ENCODE results near the gene MYOF. TPM values are rescaled to one million over a fixed set of nuclear protein-coding genes. Genes with fewer than 3 reads are reported as not detected.

Gene MYOF
- total and polyA plus RNA-seq, 7 donors: 0.70 to 9.4 (median 4.2) TPM

DNA sequence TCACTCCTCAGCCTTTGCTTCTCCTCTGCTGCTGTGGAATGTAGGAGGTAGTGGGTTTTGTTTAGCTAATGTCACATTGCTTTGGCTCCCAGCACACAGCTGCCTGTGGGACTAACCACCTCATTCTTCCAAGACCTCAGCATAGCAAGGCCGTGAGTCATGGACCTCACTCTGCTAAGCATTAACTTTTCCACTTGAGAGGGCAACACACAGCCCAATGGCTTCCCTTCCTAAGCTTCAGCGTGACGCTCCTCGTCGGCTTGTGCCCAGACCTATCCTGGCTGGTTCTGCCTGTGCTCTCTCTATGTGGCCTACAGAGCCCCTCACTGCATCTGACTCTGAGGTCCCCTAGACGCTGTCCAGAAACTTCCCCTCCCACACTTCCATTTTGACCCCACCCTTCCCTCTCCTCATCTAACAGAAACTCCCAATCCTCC lies 23.3 kb downstream of the MYOF start:
- TF ChIP-seq, protein P1, sequence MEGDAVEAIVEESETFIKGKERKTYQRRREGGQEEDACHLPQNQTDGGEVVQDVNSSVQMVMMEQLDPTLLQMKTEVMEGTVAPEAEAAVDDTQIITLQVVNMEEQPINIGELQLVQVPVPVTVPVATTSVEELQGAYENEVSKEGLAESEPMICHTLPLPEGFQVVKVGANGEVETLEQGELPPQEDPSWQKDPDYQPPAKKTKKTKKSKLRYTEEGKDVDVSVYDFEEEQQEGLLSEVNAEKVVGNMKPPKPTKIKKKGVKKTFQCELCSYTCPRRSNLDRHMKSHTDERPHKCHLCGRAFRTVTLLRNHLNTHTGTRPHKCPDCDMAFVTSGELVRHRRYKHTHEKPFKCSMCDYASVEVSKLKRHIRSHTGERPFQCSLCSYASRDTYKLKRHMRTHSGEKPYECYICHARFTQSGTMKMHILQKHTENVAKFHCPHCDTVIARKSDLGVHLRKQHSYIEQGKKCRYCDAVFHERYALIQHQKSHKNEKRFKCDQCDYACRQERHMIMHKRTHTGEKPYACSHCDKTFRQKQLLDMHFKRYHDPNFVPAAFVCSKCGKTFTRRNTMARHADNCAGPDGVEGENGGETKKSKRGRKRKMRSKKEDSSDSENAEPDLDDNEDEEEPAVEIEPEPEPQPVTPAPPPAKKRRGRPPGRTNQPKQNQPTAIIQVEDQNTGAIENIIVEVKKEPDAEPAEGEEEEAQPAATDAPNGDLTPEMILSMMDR (IDR thresholded peaks at IDR 0.05): no peak
- Histone ChIP-seq H3K27ac (peak overlapping the region; percentile 50), H3K36me3 (ENCODE audit: insufficient read depth in 1 of 2, low read depth in 1 of 2) (no peaks in the 10 kb centered on the region), H3K27me3 (ENCODE audit: insufficient read depth in 3 of 3, low read length in 2 of 3) (no peaks in the 10 kb centered on the region), H3K4me3 (no peak overlapping the region), H3K4me1 (peaks cover 10% of the 10 kb centered on the region), H3K9me3 (no peaks in the 10 kb centered on the region)
- intact Hi-C loops (cut with DNase I): no loop called here
- ATAC-seq: peak; percentile 78 to 92 (median 90)
- WGBS, 3 donors: 22 to 24% (median 23%) methylated on average over 6 of the region's 6 CpGs
- DNase-seq: peak; percentile 71 to 74

DNA sequence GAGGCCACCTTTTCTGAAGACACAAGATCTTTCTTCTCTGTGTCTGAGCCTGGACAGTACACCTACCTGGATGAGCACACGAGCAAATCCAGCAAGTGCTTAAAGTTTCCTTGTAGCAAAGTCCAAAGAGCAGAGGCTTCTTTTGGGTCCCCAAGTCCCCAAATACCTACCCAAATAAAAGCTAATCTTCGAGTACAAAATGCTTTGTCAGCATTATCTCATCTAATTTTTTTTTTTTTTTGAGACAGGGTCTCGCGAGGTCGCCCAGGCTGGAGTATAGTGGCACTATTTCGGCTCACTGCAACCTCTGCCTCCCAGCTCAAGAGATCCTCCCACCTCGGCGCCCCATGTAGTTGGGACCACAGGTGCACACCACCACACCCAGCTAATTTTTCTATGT lies 24.6 kb downstream of the MYOF start:
- TF ChIP-seq, protein P1 (IDR thresholded peaks at IDR 0.05): no peak
- intact Hi-C loops (cut with DNase I): no loop called here
- DNase-seq: no peak
- Histone ChIP-seq H3K9me3 (no peaks in the 10 kb centered on the region), H3K4me3 (no peak overlapping the region), H3K27me3 (ENCODE audit: insufficient read depth in 3 of 3, low read length in 2 of 3) (no peaks in the 10 kb centered on the region), H3K27ac (no peak overlapping the region), H3K4me1 (peaks cover 10% of the 10 kb centered on the region), H3K36me3 (ENCODE audit: insufficient read depth in 1 of 2, low read depth in 1 of 2) (no peaks in the 10 kb centered on the region)
- ATAC-seq: no peak
- 84 to 90% (median 84%) methylated on average over 8 of the region's 8 CpGs for WGBS, 3 donors

GRCh38 chr10:93456480-93456879 lies 25.7 kb downstream of the MYOF start:
- peaks cover 0 to under 1% of the 10 kb centered on the region in 2 donors for H3K36me3 ChIP-seq (ENCODE audit: insufficient read depth in 1 of 2, low read depth in 1 of 2)
- no peak for ATAC-seq
- H3K9me3 ChIP-seq: no peaks in the 10 kb centered on the region
- H3K27ac ChIP-seq: no peak overlapping the region
- TF ChIP-seq, protein P1 (IDR thresholded peaks at IDR 0.05): no peak
- H3K27me3 ChIP-seq (ENCODE audit: insufficient read depth in 3 of 3, low read length in 2 of 3): no peaks in the 10 kb centered on the region
- H3K4me1 ChIP-seq: peaks cover 10% of the 10 kb centered on the region
- no peak overlapping the region for H3K4me3 ChIP-seq
- WGBS, 3 donors: 77 to 91% (median 82%) methylated on average over 7 of the region's 7 CpGs
- intact Hi-C loops (cut with DNase I): no loop called here
- DNase-seq: no peak

DNA sequence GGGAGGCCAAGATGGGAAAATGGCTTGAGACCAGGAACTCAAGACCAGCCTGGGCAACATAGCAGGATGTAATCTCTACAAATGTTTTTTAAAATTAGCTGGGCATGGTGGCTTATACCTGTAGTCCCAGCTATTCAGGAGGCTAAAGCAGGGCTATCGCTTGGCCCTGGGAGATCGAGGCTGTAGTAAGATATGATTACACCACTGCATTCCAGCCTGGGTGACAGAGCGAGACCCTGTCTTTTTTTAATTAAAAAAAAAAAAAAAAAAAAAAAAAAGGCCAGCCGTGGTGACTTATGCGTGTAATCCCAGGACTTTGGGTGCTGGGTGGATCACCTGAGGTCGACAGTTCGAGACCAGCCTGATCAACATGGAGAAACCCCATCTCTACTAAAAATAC lies 27.4 kb downstream of the MYOF start:
- TF ChIP-seq, protein P1 (IDR thresholded peaks at IDR 0.05): no peak
- Histone ChIP-seq H3K27ac (no peak overlapping the region), H3K4me3 (no peak overlapping the region), H3K36me3 (ENCODE audit: insufficient read depth in 1 of 2, low read depth in 1 of 2) (peaks cover 0 to 4% of the 10 kb centered on the region in 2 donors), H3K27me3 (ENCODE audit: insufficient read depth in 3 of 3, low read length in 2 of 3) (no peaks in the 10 kb centered on the region), H3K9me3 (no peaks in the 10 kb centered on the region), H3K4me1 (peaks cover 10% of the 10 kb centered on the region)
- WGBS, 3 donors: 84 to 92% (median 87%) methylated on average over 7 of the region's 7 CpGs
- no peak for ATAC-seq
- intact Hi-C loops (cut with DNase I): no loop called here
- DNase-seq: no peak

DNA sequence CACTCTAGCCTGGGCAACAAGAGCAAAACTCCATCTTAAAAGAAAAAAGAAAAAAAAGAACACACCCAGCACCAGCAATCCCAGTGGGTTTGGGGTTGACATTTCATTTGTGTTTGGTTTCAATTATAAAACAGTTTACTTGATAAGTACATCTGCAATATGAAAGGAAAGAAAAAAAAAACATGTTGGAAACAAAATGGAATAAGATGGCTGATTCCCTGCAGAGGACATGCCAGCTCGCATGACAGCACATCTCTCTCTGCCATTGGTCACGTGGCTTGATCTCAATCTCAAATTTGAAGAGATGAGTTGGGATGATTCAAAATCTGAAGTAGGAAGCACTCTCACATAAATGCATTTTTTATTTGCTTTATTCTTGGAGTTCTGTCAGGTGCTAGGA lies 28.0 kb downstream of the MYOF start:
- Histone ChIP-seq H3K27ac (no peak overlapping the region), H3K4me3 (no peak overlapping the region), H3K36me3 (ENCODE audit: insufficient read depth in 1 of 2, low read depth in 1 of 2) (peaks cover 0 to 4% of the 10 kb centered on the region in 2 donors), H3K9me3 (no peaks in the 10 kb centered on the region), H3K27me3 (ENCODE audit: insufficient read depth in 3 of 3, low read length in 2 of 3) (no peaks in the 10 kb centered on the region), H3K4me1 (peaks cover 5% of the 10 kb centered on the region)
- ATAC-seq (no peak), DNase-seq (no peak)
- intact Hi-C loops (cut with DNase I): no loop called here
- 93 to 96% (median 95%) methylated on average over 2 of the region's 2 CpGs for WGBS, 3 donors
- TF ChIP-seq, protein P1 (IDR thresholded peaks at IDR 0.05): no peak

All from psoas muscle (tissue), 8 donors.